Measurements from ENCODE around the gene POU2AF1.

DNA sequence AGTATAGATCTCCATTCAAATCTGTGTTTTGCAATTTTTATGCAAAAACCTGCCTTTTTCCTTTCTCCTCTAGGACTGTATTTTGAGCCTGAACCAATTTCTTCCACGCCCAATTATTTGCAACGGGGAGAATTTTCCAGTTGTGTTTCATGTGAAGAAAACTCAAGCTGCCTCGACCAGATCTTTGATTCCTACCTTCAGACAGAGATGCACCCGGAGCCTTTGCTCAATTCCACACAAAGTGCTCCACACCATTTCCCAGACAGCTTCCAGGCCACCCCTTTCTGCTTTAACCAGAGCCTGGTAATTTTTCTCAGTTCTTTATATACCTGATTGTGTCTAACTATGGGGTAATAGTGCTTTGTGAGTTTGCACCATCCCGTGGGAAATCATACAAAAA lies 72.8 kb downstream of the POU2AF1 start:
- TF ChIP-seq, protein P1, sequence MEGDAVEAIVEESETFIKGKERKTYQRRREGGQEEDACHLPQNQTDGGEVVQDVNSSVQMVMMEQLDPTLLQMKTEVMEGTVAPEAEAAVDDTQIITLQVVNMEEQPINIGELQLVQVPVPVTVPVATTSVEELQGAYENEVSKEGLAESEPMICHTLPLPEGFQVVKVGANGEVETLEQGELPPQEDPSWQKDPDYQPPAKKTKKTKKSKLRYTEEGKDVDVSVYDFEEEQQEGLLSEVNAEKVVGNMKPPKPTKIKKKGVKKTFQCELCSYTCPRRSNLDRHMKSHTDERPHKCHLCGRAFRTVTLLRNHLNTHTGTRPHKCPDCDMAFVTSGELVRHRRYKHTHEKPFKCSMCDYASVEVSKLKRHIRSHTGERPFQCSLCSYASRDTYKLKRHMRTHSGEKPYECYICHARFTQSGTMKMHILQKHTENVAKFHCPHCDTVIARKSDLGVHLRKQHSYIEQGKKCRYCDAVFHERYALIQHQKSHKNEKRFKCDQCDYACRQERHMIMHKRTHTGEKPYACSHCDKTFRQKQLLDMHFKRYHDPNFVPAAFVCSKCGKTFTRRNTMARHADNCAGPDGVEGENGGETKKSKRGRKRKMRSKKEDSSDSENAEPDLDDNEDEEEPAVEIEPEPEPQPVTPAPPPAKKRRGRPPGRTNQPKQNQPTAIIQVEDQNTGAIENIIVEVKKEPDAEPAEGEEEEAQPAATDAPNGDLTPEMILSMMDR (IDR thresholded peaks at IDR 0.05): no peak
- TF ChIP-seq EP300 (IDR thresholded peaks at IDR 0.05): no peak
- no peak for TF ChIP-seq POLR2A (IDR thresholded peaks at IDR 0.05; ENCODE audit: low read depth)
- TF ChIP-seq POLR2AphosphoS5 (IDR thresholded peaks at IDR 0.05): no peak
